ENCODE results near the gene TCF7L1. TPM values are rescaled to one million over a fixed set of nuclear protein-coding genes. Genes with fewer than 3 reads are reported as not detected.

TCF7L1 gene
- total and polyA plus RNA-seq, 9 of the 15 experiments (the other 6 are each of a cell fraction or from before 2014, with no cell fraction given): 0.03 to 0.11 (median 0.07) TPM; not detected in 5

DNA sequence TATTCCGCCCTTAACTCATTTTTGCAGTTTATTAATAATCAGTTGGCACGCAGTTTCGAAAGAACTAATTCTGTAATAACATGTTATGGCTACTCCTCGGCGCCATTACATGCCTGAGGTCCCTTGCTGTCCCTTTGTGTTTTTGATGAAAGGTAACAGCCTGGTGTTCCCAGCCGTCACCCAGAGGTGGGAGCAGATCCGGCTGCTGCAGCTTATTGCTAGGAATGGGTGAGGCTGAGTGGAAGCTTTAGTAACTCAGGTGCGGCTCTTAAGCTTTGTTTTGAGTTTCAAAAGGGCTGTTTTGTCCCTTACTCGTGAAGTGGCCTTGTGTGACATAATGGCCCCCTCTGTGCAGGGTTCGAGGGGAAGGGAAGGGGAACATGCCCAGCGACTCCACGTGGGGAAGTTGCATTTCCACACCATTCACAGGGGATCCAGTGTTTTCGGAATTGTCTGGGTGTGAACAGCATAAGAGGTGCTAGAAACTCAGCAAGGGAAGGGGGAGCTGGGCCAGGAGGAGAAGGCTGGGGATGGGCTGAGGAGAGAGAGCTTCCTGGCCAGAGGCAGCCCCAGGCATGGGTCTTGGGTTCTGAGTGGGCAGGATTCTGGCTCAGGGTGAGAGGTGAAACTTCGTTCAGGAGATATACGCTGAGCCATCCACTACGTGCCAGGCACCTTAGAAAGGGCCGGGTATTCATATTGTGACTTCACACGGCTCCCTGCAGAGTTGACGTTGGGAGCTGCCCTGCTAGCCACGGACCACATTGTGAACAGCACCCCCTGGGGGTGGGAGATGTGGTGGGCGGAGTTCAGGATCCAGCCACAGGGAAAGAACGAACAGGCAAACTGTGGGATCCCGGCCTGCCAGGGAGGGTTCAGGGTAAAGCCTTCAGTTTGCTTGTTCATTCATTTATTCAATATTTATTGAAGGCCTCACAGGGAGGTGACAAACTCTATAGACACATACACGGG is 110.2 kb downstream of the TCF7L1 start:
- in situ Hi-C loops (cut with MboI) (no loop called here), intact Hi-C loops (cut with micrococcal nuclease) (loop anchor here (1.0 to 5.0 kb wide), 3 partner anchors 56 to 177 kb away; no protein-coding TSS in a partner anchor)
- ChIA-PET CTCF (ENCODE audit: low intra/inter-chr PET ratio) (interaction anchor here (2.2 kb wide), 1 partner anchor 176 kb away, joined by 11 read pairs; no protein-coding TSS in a partner anchor), POLR2A (interaction anchor here (0.7 to 1.4 kb wide), 2 partner anchors 13 kb away, joined by 4 to 8 read pairs; no protein-coding TSS in a partner anchor)
- no peak overlapping the region for H3K9ac ChIP-seq (ENCODE audit: insufficient read depth in 1 of 2, low read depth in 2 of 2, low read length in 2 of 2)
- no peaks in the 10 kb centered on the region for H3K79me2 ChIP-seq (ENCODE audit: control insufficient read depth, insufficient read depth, low read length)
- H3K27ac ChIP-seq (ENCODE audit: extremely low read depth, low read depth, low read length): no peak overlapping the region
- WGBS (ENCODE audit: insufficient coverage, low coverage, missing lambda C conversion rate): 2% methylated on average over 24 of the region's 24 CpGs
- ATAC-seq (peak; percentile 96), DNase-seq (ENCODE audit: extremely low read depth in 1 of 4, low spot score in 3 of 4) (peak; percentile 70 to 76 (median 74)), FAIRE-seq (peak; percentile 77)
- no peaks in the 10 kb centered on the region for H3K9me3 ChIP-seq (replicated peaks; ENCODE audit: control insufficient read depth, insufficient read depth, low read depth, low read length)
- H3K36me3 ChIP-seq (ENCODE audit: control insufficient read depth, insufficient read depth, low read length): no peaks in the 10 kb centered on the region
- H3K9me1 ChIP-seq (ENCODE audit: control insufficient read depth, insufficient read depth, low read length): no peaks in the 10 kb centered on the region
- H3K4me2 ChIP-seq (ENCODE audit: insufficient read depth, low read length): no peak overlapping the region; the same call in 1 of the 2 replicates
- H3K4me1 ChIP-seq (replicated peaks in 1 of 2; ENCODE audit: control insufficient read depth in 2 of 2, insufficient read depth in 2 of 2, low read length in 2 of 2): no peaks in the 10 kb centered on the region
- no peak overlapping the region for H3K4me3 ChIP-seq
- BruUV-seq (replicated peaks): no TSS peak
- H4K20me1 ChIP-seq (replicated peaks; ENCODE audit: control insufficient read depth, insufficient read depth, low read length): no peaks in the 10 kb centered on the region
- peaks cover 39 to 69% of the 10 kb centered on the region in 2 experiments for H3K27me3 ChIP-seq (ENCODE audit: control insufficient read depth in 2 of 2, insufficient read depth in 2 of 2, low read length in 2 of 2)
- peak overlapping the region; percentile 62 for H2AFZ ChIP-seq (ENCODE audit: low read depth, low read length)
- TF ChIP-seq CTBP1 (IDR thresholded peaks at IDR 0.05; ENCODE audit: borderline replicate concordance): no peak
- TF ChIP-seq TFAM (CRISPR knock-in tag; conservative IDR thresholded peaks at IDR 0.05): no peak
- no peak for TF ChIP-seq RBM15 (IDR thresholded peaks at IDR 0.05; ENCODE audit: insufficient read depth, low read length)
- TF ChIP-seq, protein P1, sequence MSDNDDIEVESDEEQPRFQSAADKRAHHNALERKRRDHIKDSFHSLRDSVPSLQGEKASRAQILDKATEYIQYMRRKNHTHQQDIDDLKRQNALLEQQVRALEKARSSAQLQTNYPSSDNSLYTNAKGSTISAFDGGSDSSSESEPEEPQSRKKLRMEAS (CRISPR knock-in tag; IDR thresholded peaks at IDR 0.05): no peak
- TF ChIP-seq C11orf30 (IDR thresholded peaks at IDR 0.05; ENCODE audit: low read depth): no peak
- TF ChIP-seq TRIM24 (IDR thresholded peaks at IDR 0.05): no peak
- no peak for TF ChIP-seq FOXJ3 (CRISPR knock-in tag; IDR thresholded peaks at IDR 0.05)
- TF ChIP-seq TCF7L2 (IDR thresholded peaks at IDR 0.05; ENCODE audit: low read depth, low read length): no peak
- TF ChIP-seq NCOA2 (IDR thresholded peaks at IDR 0.05; ENCODE audit: partially characterized antibody in 2 of 2): no peak
- no peak for TF ChIP-seq SIN3B (IDR thresholded peaks at IDR 0.05; ENCODE audit: low read depth)
- TF ChIP-seq, protein P2, sequence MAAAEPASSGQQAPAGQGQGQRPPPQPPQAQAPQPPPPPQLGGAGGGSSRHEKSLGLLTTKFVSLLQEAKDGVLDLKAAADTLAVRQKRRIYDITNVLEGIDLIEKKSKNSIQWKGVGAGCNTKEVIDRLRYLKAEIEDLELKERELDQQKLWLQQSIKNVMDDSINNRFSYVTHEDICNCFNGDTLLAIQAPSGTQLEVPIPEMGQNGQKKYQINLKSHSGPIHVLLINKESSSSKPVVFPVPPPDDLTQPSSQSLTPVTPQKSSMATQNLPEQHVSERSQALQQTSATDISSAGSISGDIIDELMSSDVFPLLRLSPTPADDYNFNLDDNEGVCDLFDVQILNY (CRISPR knock-in tag; IDR thresholded peaks at IDR 0.05): no peak
- no peak for TF ChIP-seq RNF219 (CRISPR knock-in tag; IDR thresholded peaks at IDR 0.05)
- TF ChIP-seq, protein P3, sequence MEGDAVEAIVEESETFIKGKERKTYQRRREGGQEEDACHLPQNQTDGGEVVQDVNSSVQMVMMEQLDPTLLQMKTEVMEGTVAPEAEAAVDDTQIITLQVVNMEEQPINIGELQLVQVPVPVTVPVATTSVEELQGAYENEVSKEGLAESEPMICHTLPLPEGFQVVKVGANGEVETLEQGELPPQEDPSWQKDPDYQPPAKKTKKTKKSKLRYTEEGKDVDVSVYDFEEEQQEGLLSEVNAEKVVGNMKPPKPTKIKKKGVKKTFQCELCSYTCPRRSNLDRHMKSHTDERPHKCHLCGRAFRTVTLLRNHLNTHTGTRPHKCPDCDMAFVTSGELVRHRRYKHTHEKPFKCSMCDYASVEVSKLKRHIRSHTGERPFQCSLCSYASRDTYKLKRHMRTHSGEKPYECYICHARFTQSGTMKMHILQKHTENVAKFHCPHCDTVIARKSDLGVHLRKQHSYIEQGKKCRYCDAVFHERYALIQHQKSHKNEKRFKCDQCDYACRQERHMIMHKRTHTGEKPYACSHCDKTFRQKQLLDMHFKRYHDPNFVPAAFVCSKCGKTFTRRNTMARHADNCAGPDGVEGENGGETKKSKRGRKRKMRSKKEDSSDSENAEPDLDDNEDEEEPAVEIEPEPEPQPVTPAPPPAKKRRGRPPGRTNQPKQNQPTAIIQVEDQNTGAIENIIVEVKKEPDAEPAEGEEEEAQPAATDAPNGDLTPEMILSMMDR (IDR thresholded peaks at IDR 0.05 in 2 of 3, conservative IDR thresholded peaks at IDR 0.05 in 1 of 3; ENCODE audit: insufficient read depth in 2 of 3, low read depth in 1 of 3, low read length in 3 of 3): peak; percentile 68 to 77 (median 73)
- no peak for TF ChIP-seq DMBX1 (CRISPR knock-in tag; IDR thresholded peaks at IDR 0.05; ENCODE audit: borderline replicate concordance)

All from K562 (cell line).